DOHH2 (cell line): Measurements from ENCODE around the gene SEZ6L2.
"Not testable (repeated sequence)": the region's sequence is repeated elsewhere in the genome, so short reads cannot be mapped to it uniquely, and the experiment has no call there.

Source experiments
- H3F3A ChIP-seq: fragments of 200-600 bp; sonication (generic), shearing (Covaris generic); 2 replicates; pipeline ENCODE4 v1.6.0; 2016; ENCODE audit warnings: antibody characterized with exemption, mild to moderate bottlenecking; ENCODE audit not compliant: control insufficient read depth, insufficient read depth
- H3K27ac ChIP-seq: fragments of 200-600 bp; sonication (generic); 2 replicates; pipeline ENCODE4 v1.5.1; 2014; ENCODE audit warnings: low read depth, mild to moderate bottlenecking, low read length, moderate library complexity
- H3K27me3 ChIP-seq: fragments of 200-600 bp; sonication (generic); 2 replicates; pipeline ENCODE4 v1.6.1; 2014; ENCODE audit warnings: mild to moderate bottlenecking, low read length, mixed read lengths; ENCODE audit not compliant: control insufficient read depth
- H3K36me3 ChIP-seq: fragments of 200-600 bp; sonication (generic); 2 replicates; pipeline ENCODE4 v1.6.1; 2014; ENCODE audit warnings: mild to moderate bottlenecking, low read length, moderate library complexity, mixed read lengths; ENCODE audit not compliant: control insufficient read depth
- H3K4me1 ChIP-seq: fragments of 200-600 bp; sonication (generic); 2 replicates; pipeline ENCODE4 v1.6.1; 2014; ENCODE audit warnings: mild to moderate bottlenecking, low read length, mixed read lengths; ENCODE audit not compliant: control insufficient read depth
- H3K4me2 ChIP-seq: fragments of 200-600 bp; sonication (generic); 2 replicates; pipeline ENCODE4 v1.6.0; 2014; ENCODE audit warnings: mild to moderate bottlenecking, low read length, moderate library complexity
- H3K4me3 ChIP-seq: fragments of 200-600 bp; sonication (generic); 2 replicates; pipeline ENCODE4 v1.5.1; 2014; ENCODE audit warnings: mild to moderate bottlenecking, low read length, mixed read lengths
- H3K79me2 ChIP-seq: fragments of 200-600 bp; sonication (generic); 2 replicates; pipeline ENCODE4 v1.6.1; 2014; ENCODE audit warnings: mild to moderate bottlenecking, low read length, mixed read lengths; ENCODE audit not compliant: control insufficient read depth
- H3K9me2 ChIP-seq: fragments of 200-600 bp; sonication (generic); replicated peaks from 2 replicates; pipeline ENCODE4 v1.6.1; 2014; ENCODE audit warnings: mild to moderate bottlenecking, low read length, mixed read lengths; ENCODE audit not compliant: control insufficient read depth
- H3K9me3 ChIP-seq: fragments of 200-600 bp; sonication (generic); 2 replicates; pipeline ENCODE4 v1.6.1; 2014; ENCODE audit warnings: antibody characterized with exemption, low read length, mixed read lengths; ENCODE audit not compliant: control insufficient read depth, insufficient read depth
- H4K20me1 ChIP-seq: fragments of 200-600 bp; sonication (generic); 2 replicates; pipeline ENCODE4 v1.6.0; 2014; ENCODE audit warnings: low read depth, mild to moderate bottlenecking, antibody characterized with exemption, low read length, moderate library complexity; ENCODE audit not compliant: control insufficient read depth, insufficient read depth
- CTCF ChIP-seq: fragments of 200-600 bp; sonication (generic); IDR thresholded peaks from one replicate; pipeline ENCODE4 v1.5.1; 2014; ENCODE audit warnings: antibody characterized with exemption, mild to moderate bottlenecking, low read depth, low read length; ENCODE audit not compliant: poor library complexity, severe bottlenecking
- EZH2phosphoT487 ChIP-seq: fragments of 200-600 bp; sonication (generic); IDR thresholded peaks from 2 replicates; pipeline ENCODE4 v1.6.1; 2017; ENCODE audit warnings: borderline replicate concordance, mild to moderate bottlenecking, antibody characterized with exemption, low read length, moderate library complexity, mixed read lengths

Gene SEZ6L2

GRCh38 chr16:29940656-29941055 lies 41.3 kb upstream of the SEZ6L2 start:
- H3K4me2 ChIP-seq, result no peak overlapping the region
- H3K4me3 ChIP-seq, result no peak overlapping the region
- H3K4me1 ChIP-seq, result peaks cover 22% of the 10 kb centered on the region
- no peaks in the 10 kb centered on the region for H4K20me1 ChIP-seq
- H3K9me2 ChIP-seq, result no peaks in the 10 kb centered on the region
- no peaks in the 10 kb centered on the region for H3F3A ChIP-seq
- no peak for TF ChIP-seq CTCF
- TF ChIP-seq EZH2phosphoT487, result no peak
- H3K36me3 ChIP-seq, result no peaks in the 10 kb centered on the region
- no peaks in the 10 kb centered on the region; the same call in 1 of the 2 replicates for H3K79me2 ChIP-seq
- H3K27ac ChIP-seq, result no peak overlapping the region
- 0 out of 2 replicates have a peak, but pooled peaks cover 2% of the 10 kb centered on the region for H3K27me3 ChIP-seq
- H3K9me3 ChIP-seq, result no peaks in the 10 kb centered on the region

- H3K4me1 ChIP-seq, H3K4me2 ChIP-seq, H3K9me2 ChIP-seq: not testable (repeated sequence)
Observed at GRCh38 chr16:29931750-29932149, 32.4 kb upstream of the SEZ6L2 start.

GRCh38 chr16:29927070-29927905 lies 27.9 kb upstream of the SEZ6L2 start:
- H3K27ac ChIP-seq, result no peak overlapping the region
- H3K4me2 ChIP-seq, result peak overlapping the region; percentile 96
- H3K4me3 ChIP-seq, result peak overlapping the region; percentile 98
- 0 out of 2 replicates have a peak, but pooled peaks cover 3% of the 10 kb centered on the region for H3F3A ChIP-seq
- no peaks in the 10 kb centered on the region for H3K9me3 ChIP-seq
- peaks cover 23% of the 10 kb centered on the region for H3K4me1 ChIP-seq
- no peaks in the 10 kb centered on the region for H3K9me2 ChIP-seq
- H3K27me3 ChIP-seq, result no peaks in the 10 kb centered on the region
- TF ChIP-seq EZH2phosphoT487, result no peak
- no peak for TF ChIP-seq CTCF
- H3K79me2 ChIP-seq, result peaks cover 30% of the 10 kb centered on the region
- H3K36me3 ChIP-seq, result peaks cover 19% of the 10 kb centered on the region
- peaks cover 4% of the 10 kb centered on the region; the same call in 1 of the 2 replicates for H4K20me1 ChIP-seq

More at GRCh38 chr16:29931750-29932149, 32.4 kb upstream of the SEZ6L2 start:
- H3F3A ChIP-seq, H3K27me3 ChIP-seq, H3K36me3 ChIP-seq, H3K27ac ChIP-seq, H4K20me1 ChIP-seq, H3K9me3 ChIP-seq, H3K79me2 ChIP-seq, H3K4me3 ChIP-seq: not testable (repeated sequence)

GRCh38 chr16:29926711-29927052 lies 27.3 kb upstream of the SEZ6L2 start:
- Histone ChIP-seq H3K4me3 (peak overlapping the region; percentile 98), H3K36me3 (peaks cover 21% of the 10 kb centered on the region), H3K9me3 (no peaks in the 10 kb centered on the region), H3F3A (0 out of 2 replicates have a peak, but pooled peaks cover 3% of the 10 kb centered on the region), H3K27me3 (no peaks in the 10 kb centered on the region), H3K79me2 (peaks cover 30% of the 10 kb centered on the region), H3K27ac (peak overlapping the region; percentile 63), H4K20me1 (peaks cover 4% of the 10 kb centered on the region; the same call in 1 of the 2 replicates), H3K4me1 (peaks cover 23% of the 10 kb centered on the region), H3K9me2 (no peaks in the 10 kb centered on the region), H3K4me2 (peak overlapping the region; percentile 96)
- TF ChIP-seq EZH2phosphoT487 (no peak), CTCF (no peak)
